K562 (cell line): ENCODE measurements around the gene GALNT5. TPM values are rescaled to one million over a fixed set of nuclear protein-coding genes. Genes with fewer than 3 reads are reported as not detected.

Source experiments
- ARHGAP35 ChIP-seq: fragments of 450-650 bp; IDR thresholded peaks from 2 replicates; pipeline ENCODE4 v1.6.1; 2018; ENCODE audit not compliant: partially characterized antibody
- BRD9 ChIP-seq: fragments of 450-650 bp; IDR thresholded peaks from 2 replicates; pipeline ENCODE4 v1.6.1; 2018; ENCODE audit warnings: low read depth; ENCODE audit not compliant: partially characterized antibody
- CEBPB ChIP-seq: fragments of 450-650 bp; IDR thresholded peaks from 2 replicates; pipeline ENCODE4 v1.6.1; 2016; ENCODE audit warnings: missing genetic modification characterization, missing compliant biosample characterization
- CEBPG ChIP-seq, 3 experiments: fragments of 200-800 bp in 1 of 3; sonication (Bioruptor generic) in 1 of 3; sonication (generic) in 1 of 3; formaldehyde crosslinking in 1 of 3; IDR thresholded peaks in 2 of 3; conservative IDR thresholded peaks in 1 of 3; 2 replicates each; pipeline versions ENCODE4 v1.6.1 to v1.8.0; 2016 to 2022; ENCODE audit warnings: missing compliant biosample characterization in 2 of 3, missing genetic modification characterization in 2 of 3, mild to moderate bottlenecking in 1 of 3, missing genetic modification reagents in 1 of 3
- EP300 ChIP-seq: IDR thresholded peaks from 2 replicates; pipeline ENCODE4 v1.6.1; 2012; ENCODE audit warnings: low read length, improper control_type of control experiment
- HNRNPK ChIP-seq: fragments of 200-400 bp; formaldehyde crosslinking; IDR thresholded peaks from one replicate; pipeline ENCODE4 v1.6.1; 2018; ENCODE audit warnings: mild to moderate bottlenecking, low read depth, low read length; ENCODE audit not compliant: poor library complexity, severe bottlenecking
- KDM5B ChIP-seq: fragments of 200-600 bp; sonication (generic); IDR thresholded peaks from 2 replicates; pipeline ENCODE4 v1.6.1; 2012; ENCODE audit warnings: low read depth, mild to moderate bottlenecking, moderate library complexity, low read length, control low read depth, inconsistent platforms; ENCODE audit not compliant: insufficient replicate concordance
- MBD2 ChIP-seq: sonication (generic); IDR thresholded peaks from 2 replicates; pipeline ENCODE4 v1.6.1; 2016; ENCODE audit warnings: low read depth, borderline replicate concordance
- NEUROD1 ChIP-seq: fragments of 150-350 bp; IDR thresholded peaks from 2 replicates; pipeline ENCODE4 v1.6.1; 2014; ENCODE audit warnings: borderline replicate concordance, low read length, low read depth; ENCODE audit not compliant: partially characterized antibody
- RCOR1 ChIP-seq, 2 experiments: IDR thresholded peaks; 2 replicates each; pipeline ENCODE4 v1.6.1; 2012; ENCODE audit warnings: low read depth in 2 of 2, low read length in 2 of 2, borderline replicate concordance in 1 of 2, improper control_type of control experiment in 1 of 2
- ZBTB17 ChIP-seq: fragments of 450-650 bp; formaldehyde crosslinking; IDR thresholded peaks from 2 replicates; pipeline ENCODE4 v1.4.0; 2020; ENCODE audit warnings: mild to moderate bottlenecking
- ZNF134 ChIP-seq: fragments of 250-450 bp; sonication (Bioruptor Pico); conservative IDR thresholded peaks from 2 replicates; pipeline ENCODE4 v1.4.0; 2020
- ZNF174 ChIP-seq: fragments of 250-450 bp; sonication (Bioruptor Pico); IDR thresholded peaks from 2 replicates; pipeline ENCODE4 v1.4.0; 2020; ENCODE audit warnings: mild to moderate bottlenecking
- ZNF23 ChIP-seq: fragments of 250-450 bp; sonication (Bioruptor Pico); IDR thresholded peaks from 2 replicates; pipeline ENCODE4 v1.4.0; 2020; ENCODE audit warnings: mild to moderate bottlenecking
- polyA plus RNA-seq, 8 experiments: library from polyadenylated mRNA; depleted of rRNA in 4 of 8; stranded (reverse) in 5 of 8; unstranded in 3 of 8; fragments of >200 nt; fragmentation: Nextera tagmentation in 2 of 8; fragmentation: Illumina TruSeq in 1 of 8; extraction: Ambion mirVana in 2 of 8; extraction: Trizol in 1 of 8; gene quantifications; 2 replicates each; pipeline versions ENCODE4 v1.2.1 to v1.2.3, GENCODE V29; 2011 to 2014; ENCODE audit warnings: inconsistent platforms in 1 of 8, missing spikeins in 1 of 8
- total RNA-seq, 7 experiments: library from RNA; depleted of rRNA in 6 of 7; stranded (reverse); fragments of >200 nt in 6 of 7; fragmentation: Illumina TruSeq in 2 of 7; extraction: Trizol in 2 of 7; gene quantifications; 2 replicates each; pipeline versions ENCODE4 v1.2.1 to v1.2.3, GENCODE V29; 2011 to 2021; ENCODE audit warnings: low replicate concordance in 1 of 7
- TF ChIP-seq, protein P1 (sequence below): fragments of 450-650 bp; IDR thresholded peaks from 2 replicates; pipeline ENCODE4 v1.6.1; 2017; ENCODE audit warnings: antibody characterized with exemption, mild to moderate bottlenecking
- TF ChIP-seq, protein P2 (sequence below): sonication (generic); formaldehyde crosslinking; IDR thresholded peaks from 2 replicates; pipeline ENCODE4 v1.4.0; 2020; ENCODE audit warnings: mild to moderate bottlenecking, missing genetic modification reagents
- TF ChIP-seq, protein P3 (sequence below): fragments of 250-450 bp; sonication (Bioruptor Pico); IDR thresholded peaks from 2 replicates; pipeline ENCODE4 v1.8.0; 2022; ENCODE audit warnings: moderate library complexity, mild to moderate bottlenecking, inconsistent platforms
- TF ChIP-seq, protein P4 (sequence below), 2 experiments: fragments of 200-800 bp in 1 of 2; sonication (Bioruptor generic) in 1 of 2; sonication (generic) in 1 of 2; formaldehyde crosslinking in 1 of 2; IDR thresholded peaks in 1 of 2; conservative IDR thresholded peaks in 1 of 2; 2 replicates each; pipeline versions ENCODE4 v1.5.0 to v1.6.1; 2016 to 2020; ENCODE audit warnings: missing compliant biosample characterization in 1 of 2, missing genetic modification characterization in 1 of 2, missing genetic modification reagents in 1 of 2

GALNT5 gene
- total and polyA plus RNA-seq, 9 of the 15 experiments (the other 6 are each of a cell fraction or from before 2014, with no cell fraction given), result 21.6 to 73.0 (median 54.7) TPM

GRCh38 chr2:157261199-157261782, 3.8 kb downstream of the GALNT5 start (continued):
- TF ChIP-seq, protein P1, sequence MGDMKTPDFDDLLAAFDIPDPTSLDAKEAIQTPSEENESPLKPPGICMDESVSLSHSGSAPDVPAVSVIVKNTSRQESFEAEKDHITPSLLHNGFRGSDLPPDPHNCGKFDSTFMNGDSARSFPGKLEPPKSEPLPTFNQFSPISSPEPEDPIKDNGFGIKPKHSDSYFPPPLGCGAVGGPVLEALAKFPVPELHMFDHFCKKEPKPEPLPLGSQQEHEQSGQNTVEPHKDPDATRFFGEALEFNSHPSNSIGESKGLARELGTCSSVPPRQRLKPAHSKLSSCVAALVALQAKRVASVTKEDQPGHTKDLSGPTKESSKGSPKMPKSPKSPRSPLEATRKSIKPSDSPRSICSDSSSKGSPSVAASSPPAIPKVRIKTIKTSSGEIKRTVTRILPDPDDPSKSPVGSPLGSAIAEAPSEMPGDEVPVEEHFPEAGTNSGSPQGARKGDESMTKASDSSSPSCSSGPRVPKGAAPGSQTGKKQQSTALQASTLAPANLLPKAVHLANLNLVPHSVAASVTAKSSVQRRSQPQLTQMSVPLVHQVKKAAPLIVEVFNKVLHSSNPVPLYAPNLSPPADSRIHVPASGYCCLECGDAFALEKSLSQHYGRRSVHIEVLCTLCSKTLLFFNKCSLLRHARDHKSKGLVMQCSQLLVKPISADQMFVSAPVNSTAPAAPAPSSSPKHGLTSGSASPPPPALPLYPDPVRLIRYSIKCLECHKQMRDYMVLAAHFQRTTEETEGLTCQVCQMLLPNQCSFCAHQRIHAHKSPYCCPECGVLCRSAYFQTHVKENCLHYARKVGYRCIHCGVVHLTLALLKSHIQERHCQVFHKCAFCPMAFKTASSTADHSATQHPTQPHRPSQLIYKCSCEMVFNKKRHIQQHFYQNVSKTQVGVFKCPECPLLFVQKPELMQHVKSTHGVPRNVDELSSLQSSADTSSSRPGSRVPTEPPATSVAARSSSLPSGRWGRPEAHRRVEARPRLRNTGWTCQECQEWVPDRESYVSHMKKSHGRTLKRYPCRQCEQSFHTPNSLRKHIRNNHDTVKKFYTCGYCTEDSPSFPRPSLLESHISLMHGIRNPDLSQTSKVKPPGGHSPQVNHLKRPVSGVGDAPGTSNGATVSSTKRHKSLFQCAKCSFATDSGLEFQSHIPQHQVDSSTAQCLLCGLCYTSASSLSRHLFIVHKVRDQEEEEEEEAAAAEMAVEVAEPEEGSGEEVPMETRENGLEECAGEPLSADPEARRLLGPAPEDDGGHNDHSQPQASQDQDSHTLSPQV, result no peak
- TF ChIP-seq NEUROD1 (peak; percentile 95), KDM5B (peak; percentile 64), HNRNPK (no peak), CEBPB (peak; percentile 70), ARHGAP35 (no peak), ZBTB17 (CRISPR knock-in tag) (peak; percentile 33; the same call in 1 of the 2 replicates), RCOR1 (IDR thresholded peaks at IDR 0.05; ENCODE audit: borderline replicate concordance in 1 of 2, low read depth in 2 of 2, low read length in 2 of 2) (peak; percentile 68 to 87; a peak in 3 of 4 replicates), CEBPG (CRISPR knock-in tag; IDR thresholded peaks at IDR 0.05) (peak; percentile 49; the same call in 1 of the 2 replicates), CEBPG (tag; conservative IDR thresholded peaks at IDR 0.05 in 1 of 2, IDR thresholded peaks at IDR 0.05 in 1 of 2) (peak; percentile 43 to 73; a peak in 2 of 4 replicates), ZNF174 (CRISPR knock-in tag) (no peak), ZNF23 (no peak), ZNF134 (CRISPR knock-in tag) (0 out of 2 replicates have a peak, but pooled peaks have one; percentile 11), EP300 (peak; percentile 98), BRD9 (peak; percentile 93), MBD2 (peak; percentile 85)
- TF ChIP-seq, protein P2, sequence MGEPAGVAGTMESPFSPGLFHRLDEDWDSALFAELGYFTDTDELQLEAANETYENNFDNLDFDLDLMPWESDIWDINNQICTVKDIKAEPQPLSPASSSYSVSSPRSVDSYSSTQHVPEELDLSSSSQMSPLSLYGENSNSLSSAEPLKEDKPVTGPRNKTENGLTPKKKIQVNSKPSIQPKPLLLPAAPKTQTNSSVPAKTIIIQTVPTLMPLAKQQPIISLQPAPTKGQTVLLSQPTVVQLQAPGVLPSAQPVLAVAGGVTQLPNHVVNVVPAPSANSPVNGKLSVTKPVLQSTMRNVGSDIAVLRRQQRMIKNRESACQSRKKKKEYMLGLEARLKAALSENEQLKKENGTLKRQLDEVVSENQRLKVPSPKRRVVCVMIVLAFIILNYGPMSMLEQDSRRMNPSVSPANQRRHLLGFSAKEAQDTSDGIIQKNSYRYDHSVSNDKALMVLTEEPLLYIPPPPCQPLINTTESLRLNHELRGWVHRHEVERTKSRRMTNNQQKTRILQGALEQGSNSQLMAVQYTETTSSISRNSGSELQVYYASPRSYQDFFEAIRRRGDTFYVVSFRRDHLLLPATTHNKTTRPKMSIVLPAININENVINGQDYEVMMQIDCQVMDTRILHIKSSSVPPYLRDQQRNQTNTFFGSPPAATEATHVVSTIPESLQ (CRISPR knock-in tag), result peak; percentile 89; the same call in 1 of the 2 replicates
- TF ChIP-seq, protein P3, sequence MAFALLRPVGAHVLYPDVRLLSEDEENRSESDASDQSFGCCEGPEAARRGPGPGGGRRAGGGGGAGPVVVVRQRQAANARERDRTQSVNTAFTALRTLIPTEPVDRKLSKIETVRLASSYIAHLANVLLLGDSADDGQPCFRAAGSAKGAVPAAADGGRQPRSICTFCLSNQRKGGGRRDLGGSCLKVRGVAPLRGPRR (CRISPR knock-in tag), result peak; percentile 39; the same call in 1 of the 2 replicates
- TF ChIP-seq, protein P4, sequence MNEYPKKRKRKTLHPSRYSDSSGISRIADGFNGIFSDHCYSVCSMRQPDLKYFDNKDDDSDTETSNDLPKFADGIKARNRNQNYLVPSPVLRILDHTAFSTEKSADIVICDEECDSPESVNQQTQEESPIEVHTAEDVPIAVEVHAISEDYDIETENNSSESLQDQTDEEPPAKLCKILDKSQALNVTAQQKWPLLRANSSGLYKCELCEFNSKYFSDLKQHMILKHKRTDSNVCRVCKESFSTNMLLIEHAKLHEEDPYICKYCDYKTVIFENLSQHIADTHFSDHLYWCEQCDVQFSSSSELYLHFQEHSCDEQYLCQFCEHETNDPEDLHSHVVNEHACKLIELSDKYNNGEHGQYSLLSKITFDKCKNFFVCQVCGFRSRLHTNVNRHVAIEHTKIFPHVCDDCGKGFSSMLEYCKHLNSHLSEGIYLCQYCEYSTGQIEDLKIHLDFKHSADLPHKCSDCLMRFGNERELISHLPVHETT (CRISPR knock-in tag; conservative IDR thresholded peaks at IDR 0.05 in 1 of 2, IDR thresholded peaks at IDR 0.05 in 1 of 2), result peak in 1 of 2 experiments; percentile 81; a peak in 1 of 4 replicates
